GM18507 (cell line): Measurements from ENCODE around the gene SLC22A16.
"Not testable (repeated sequence)": the region's sequence is repeated elsewhere in the genome, so short reads cannot be mapped to it uniquely, and the experiment has no call there.

Experiments used
- DNase-seq: peaks from one replicate; pipeline ENCODE4 v3.0.0; 2011; ENCODE audit warnings: low read depth; ENCODE audit not compliant: insufficient read length; ENCODE audit errors: extremely low spot score
- FAIRE-seq: peaks from 2 replicates; lab custom pipeline; 2011; peaks lifted over from hg19 to GRCh38; lab: Jason Lieb, UNC

Gene SLC22A16

GRCh38 chr6:110476046-110476849 lies at the start of gene SLC22A16:
Gene SLC22A16, minus strand, starts transcription at chr6:110476613. Its CDS starts 39 bp downstream, at chr6:110476574.
- DNase-seq (no peak), FAIRE-seq (no peak)

GRCh38 chr6:110525001-110525400 lies 48.6 kb upstream of the SLC22A16 start:
- FAIRE-seq (no peak), DNase-seq (no peak)

GRCh38 chr6:110524305-110524704 lies 47.9 kb upstream of the SLC22A16 start:
- FAIRE-seq (no peak), DNase-seq (no peak)

GRCh38 chr6:110523451-110524021 lies 47.1 kb upstream of the SLC22A16 start:
- DNase-seq: no peak
- FAIRE-seq: no peak

- no peak for DNase-seq
- FAIRE-seq: no peak
Observed at GRCh38 chr6:110522427-110522826, 46.0 kb upstream of the SLC22A16 start.

- DNase-seq: no peak
- FAIRE-seq: no peak
Observed at GRCh38 chr6:110520992-110521543, 44.7 kb upstream of the SLC22A16 start.

- FAIRE-seq (no peak), DNase-seq (no peak)
Observed at GRCh38 chr6:110520209-110520965, 44.0 kb upstream of the SLC22A16 start.

GRCh38 chr6:110517601-110518281 lies 41.3 kb upstream of the SLC22A16 start:
- DNase-seq: no peak
- FAIRE-seq: no peak

- FAIRE-seq (no peak), DNase-seq (no peak)
Observed at GRCh38 chr6:110517034-110517433, 40.6 kb upstream of the SLC22A16 start.

- FAIRE-seq: no peak
- DNase-seq: no peak
Observed at GRCh38 chr6:110514818-110515217, 38.4 kb upstream of the SLC22A16 start.

- no peak for DNase-seq
- no peak for FAIRE-seq
Observed at GRCh38 chr6:110512991-110513390, 36.6 kb upstream of the SLC22A16 start.

- DNase-seq, FAIRE-seq: not testable (repeated sequence)
Observed at GRCh38 chr6:110512549-110512948, 36.1 kb upstream of the SLC22A16 start.

- FAIRE-seq (no peak), DNase-seq (no peak)
Observed at GRCh38 chr6:110511401-110511800, 35.0 kb upstream of the SLC22A16 start.

GRCh38 chr6:110509617-110510241 lies 33.3 kb upstream of the SLC22A16 start:
- DNase-seq: no peak
- FAIRE-seq: no peak

GRCh38 chr6:110504891-110505290 lies 28.5 kb upstream of the SLC22A16 start:
- not testable (repeated sequence) for DNase-seq, FAIRE-seq

- DNase-seq: no peak
- FAIRE-seq: no peak
Observed at GRCh38 chr6:110495949-110496348, 19.5 kb upstream of the SLC22A16 start.

- FAIRE-seq: no peak
- DNase-seq: no peak
Observed at GRCh38 chr6:110493253-110493800, 16.9 kb upstream of the SLC22A16 start.

- DNase-seq (no peak), FAIRE-seq (no peak)
Observed at GRCh38 chr6:110492584-110492983, 16.2 kb upstream of the SLC22A16 start.
